GM04504 (cell line): ENCODE data around the gene FAH.
A peak's percentile ranks its signal among the peaks of the same experiment; 100 is the strongest.
"Not testable (repeated sequence)": the region's sequence is repeated elsewhere in the genome, so short reads cannot be mapped to it uniquely, and the experiment has no call there.

Experiments used
- DNase-seq: peaks from one replicate; pipeline ENCODE4 v3.0.0-alpha.2; 2012; ENCODE audit warnings: low read depth

Gene FAH

DNA sequence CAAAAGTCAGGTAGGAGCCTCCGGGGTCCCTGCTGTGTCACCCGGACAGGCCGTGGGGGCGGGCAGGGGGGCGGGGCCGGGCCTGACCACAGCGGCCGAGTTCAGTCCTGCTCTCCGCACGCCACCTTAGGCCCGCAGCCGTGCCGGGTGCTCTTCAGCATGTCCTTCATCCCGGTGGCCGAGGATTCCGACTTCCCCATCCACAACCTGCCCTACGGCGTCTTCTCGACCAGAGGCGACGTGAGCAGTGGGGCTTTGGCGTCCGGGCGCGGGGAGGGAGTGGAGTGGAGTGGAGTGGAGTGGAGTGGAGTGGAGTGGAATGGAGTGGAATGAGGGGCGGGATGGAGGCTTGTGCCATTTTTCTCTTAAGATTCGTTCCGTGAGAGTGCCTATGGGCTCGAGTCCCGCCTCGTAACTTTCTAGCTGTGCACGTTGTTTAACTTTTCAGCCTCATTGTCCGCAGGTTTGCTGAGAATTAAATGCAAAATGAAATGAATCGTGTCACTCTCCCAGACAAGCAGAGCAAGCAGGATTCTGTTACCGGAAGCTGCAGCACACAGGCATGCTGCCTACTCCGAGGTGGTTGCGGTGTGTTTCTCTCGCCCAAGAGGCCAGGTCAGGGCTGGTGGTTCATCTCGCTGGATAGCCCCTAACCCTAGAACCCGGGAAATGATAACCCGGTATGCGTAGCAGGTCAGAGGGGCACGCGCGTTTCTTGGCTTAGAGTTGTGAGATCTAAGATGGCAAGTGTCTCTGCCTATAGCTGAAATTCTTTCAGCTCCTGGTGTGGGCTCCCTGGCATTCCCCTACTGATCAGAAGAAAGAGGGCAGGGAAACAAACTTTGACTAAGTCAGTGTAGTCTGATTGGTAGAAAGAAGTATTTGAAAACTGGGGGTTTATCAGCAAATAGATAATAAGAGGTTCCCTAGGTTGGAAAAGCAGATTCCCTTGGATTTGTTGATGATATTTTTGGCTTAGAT is at the start of gene FAH:
TSS of gene FAH (plus strand) at position 104 of the 981 bp plus-strand sequence. CDS start at position 160, 56 bp downstream.
- peak; percentile 35 for DNase-seq

DNA sequence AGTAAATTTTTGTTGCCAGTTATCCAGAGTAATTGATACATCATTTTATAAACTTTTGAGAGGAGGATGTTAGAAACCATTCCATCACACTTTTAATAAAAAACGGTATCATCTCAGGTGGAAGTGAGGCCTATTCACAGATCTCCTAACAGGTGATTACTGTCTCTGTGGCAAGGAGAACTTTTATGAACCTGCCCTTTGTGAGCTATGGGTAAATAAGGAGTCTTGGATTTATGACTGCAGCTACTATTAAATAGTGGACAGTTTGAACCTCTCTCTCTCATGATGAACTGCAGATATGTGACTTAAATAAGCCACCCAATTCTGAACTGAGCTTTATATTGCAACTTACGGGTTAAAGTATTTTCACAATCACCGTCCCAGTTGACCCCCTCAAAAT is 47.6 kb upstream of the FAH start:
- DNase-seq, result no peak

DNA sequence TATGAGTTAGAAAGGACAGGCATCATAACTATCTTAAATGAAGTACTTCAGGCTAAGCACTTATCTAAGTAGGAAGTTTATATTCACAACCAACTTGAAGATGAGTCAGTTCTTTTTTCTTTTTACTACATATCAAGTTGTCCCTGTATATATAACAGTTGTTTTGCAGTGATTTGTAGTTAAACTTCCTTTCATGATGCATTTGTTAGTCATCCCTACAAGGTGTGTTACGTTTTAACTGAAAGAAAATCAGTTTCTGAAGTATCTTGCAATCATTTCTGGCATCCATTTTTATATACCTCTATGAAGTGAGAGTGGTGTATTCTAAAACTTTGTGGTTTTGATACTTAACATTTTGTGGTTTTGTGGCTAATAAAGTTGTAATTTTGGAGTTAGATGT is 47.2 kb upstream of the FAH start:
- peak; percentile 27 for DNase-seq

DNA sequence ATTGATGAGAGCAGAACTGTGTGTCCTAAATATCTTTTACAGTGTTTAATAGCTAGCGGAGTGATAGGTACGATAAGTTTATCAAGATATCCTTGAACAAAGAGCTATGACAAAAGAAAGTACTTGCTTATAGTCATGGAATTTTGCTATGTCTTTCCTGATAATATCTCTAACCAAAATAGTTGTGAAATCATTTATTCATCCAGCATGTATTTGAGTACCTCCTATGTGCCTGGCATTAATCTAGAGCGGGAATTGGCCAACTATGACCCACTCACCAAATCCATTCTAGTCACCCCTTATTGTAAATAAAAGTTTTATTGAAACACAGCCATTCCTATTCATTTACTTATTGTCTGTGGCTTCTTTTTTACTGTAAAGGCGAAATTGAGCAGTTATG is 46.7 kb upstream of the FAH start:
- DNase-seq, result no peak

DNA sequence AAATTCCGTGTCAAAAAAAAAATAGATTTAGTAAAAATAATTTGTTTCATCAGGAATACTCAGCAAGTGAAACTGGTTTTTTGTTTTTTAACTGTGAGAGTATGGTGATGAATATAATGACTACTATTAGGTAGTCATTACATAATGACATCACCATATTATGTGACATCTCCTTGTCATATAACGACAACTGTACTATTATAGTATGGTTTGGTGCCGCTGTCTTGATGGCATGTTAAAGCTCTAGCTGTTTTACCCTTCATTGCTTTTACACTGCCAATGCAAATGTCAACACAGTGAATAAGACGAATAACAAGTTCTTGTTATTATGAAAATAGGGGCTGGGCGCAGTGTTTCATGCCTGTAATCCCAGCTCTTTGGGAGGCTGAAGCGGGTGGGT is 45.6 kb upstream of the FAH start:
- DNase-seq, result no peak

DNA sequence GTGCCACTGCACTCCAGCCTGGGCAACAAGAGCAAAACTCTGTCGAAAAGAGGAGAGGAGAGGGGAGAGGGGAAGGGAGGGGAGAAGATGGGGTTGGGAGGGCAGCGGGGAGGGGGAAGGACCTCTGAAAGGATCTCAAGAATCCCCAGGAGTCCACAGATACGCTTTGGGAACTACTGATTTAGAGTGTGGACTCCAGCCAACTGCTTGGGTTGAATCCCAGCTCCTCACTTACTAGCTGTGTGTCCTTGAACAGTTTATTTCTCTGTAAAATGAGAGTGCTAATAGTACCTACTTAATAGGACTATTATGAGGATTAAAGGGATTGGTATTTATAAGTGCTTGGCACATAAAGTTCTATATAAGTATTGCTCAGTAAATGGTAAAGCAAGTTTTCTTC is 45.0 kb upstream of the FAH start:
- DNase-seq, result no peak

DNA sequence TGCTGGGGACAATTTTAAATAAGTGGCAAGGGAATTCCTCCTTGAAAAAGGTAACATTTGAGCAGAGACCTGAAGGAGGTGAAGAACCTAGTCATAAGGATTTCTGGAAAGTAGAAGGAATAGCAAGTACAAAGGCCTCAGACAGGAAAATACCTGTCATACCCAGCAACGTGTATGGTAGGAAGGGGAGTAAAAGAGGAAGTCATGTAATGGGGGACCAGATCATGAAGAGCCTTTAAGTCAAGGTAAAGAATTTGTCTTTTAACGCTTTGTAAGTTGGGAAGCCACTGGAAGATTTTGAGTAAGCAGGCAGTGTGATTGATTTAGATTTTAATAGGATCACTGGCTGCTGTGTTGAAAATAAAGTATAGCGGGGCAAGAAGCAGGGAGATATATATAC is 43.4 kb upstream of the FAH start:
- no peak for DNase-seq

DNA sequence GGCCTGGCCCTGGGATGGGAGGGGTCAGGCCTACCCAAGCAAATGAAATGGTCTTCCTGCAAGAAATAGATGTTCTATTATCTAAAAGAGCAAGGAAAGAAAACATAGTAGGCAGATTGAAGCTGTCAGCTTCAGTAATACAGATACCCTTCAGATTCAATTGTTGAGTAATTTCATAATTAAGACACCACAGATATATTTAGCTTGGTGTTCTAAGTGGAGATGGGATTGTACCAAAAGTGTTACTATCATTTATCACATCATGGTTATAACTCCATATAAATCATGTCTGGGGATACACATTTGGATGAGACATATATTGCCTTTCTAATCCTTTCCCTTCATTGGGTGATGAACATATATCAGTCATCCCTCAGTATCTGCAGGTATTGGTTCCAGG is 41.9 kb upstream of the FAH start:
- DNase-seq, result no peak

DNA sequence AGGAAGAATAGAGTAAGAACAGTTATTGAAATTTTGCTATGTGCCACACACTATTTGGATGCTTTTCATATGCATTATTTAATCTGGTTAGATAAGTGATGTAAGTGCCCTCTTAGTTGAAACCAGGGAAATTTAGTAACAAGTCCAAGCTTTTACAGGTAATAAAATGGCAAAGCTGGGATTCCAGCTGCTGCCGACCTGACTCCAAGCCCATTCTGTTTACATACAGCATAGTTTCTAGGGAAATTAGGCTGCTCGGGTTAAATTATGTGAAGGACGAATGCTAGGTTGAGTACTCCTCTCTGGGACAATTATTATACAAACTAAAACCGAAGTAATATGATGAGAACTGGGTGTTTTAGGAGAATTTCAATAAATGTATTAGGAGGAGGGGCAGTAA is 38.7 kb upstream of the FAH start:
- DNase-seq, result no peak

DNA sequence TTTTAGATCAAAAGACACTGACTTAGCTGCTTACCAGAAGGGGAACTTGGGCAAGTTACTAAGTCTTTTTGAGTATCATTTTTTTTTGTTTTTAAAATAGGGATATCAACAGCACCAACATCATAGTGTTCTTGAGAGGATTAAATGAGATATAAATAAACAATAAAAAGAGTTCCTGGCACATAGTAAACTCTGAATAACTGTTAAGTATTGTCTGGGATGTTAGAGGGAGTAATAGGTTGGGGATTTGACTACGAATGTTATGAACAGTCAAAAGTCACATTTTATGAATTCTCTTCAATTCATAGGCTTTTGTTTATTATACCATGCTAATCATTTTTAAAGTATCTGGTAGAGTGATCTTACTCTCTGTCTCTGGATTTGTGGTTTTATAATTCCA is 37.8 kb upstream of the FAH start:
- no peak for DNase-seq

DNA sequence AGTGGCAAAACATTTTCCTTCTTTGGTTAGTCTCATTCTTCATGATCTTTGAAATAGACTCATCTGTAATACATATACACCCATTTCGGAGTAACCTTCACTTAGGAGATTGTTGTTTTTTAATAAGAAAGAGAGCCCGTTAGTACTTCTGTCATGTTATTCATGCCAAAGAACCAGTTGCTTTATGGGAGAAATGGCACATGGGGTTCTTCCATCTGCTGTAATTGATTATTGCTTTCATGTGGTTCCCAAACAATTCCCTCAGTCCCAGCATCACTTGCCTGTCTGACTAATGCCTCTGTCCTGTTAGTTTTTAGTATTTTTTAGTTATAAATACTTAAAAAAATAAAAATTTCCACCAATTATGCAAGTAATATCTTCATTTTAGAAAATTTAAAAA is 33.8 kb upstream of the FAH start:
- no peak for DNase-seq

DNA sequence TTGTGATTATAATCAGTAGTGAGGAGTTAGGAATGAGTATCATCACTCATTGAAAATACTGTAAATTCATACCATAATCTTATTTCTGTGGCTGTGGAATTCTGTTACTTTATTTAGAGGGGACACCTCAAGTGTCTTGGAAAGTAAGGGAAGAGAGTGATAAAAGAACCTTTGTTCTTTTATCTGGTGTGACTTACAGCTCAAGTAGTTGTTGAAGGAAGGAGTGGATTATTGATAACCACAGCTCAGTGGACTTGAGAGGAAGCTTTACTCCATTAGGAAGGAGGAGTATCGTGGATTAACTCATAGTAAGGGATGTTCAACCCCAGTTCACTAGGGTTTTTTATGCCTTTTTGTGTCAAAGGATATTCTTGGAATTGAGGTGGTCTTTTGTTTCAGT is 32.2 kb upstream of the FAH start:
- no peak for DNase-seq

DNA sequence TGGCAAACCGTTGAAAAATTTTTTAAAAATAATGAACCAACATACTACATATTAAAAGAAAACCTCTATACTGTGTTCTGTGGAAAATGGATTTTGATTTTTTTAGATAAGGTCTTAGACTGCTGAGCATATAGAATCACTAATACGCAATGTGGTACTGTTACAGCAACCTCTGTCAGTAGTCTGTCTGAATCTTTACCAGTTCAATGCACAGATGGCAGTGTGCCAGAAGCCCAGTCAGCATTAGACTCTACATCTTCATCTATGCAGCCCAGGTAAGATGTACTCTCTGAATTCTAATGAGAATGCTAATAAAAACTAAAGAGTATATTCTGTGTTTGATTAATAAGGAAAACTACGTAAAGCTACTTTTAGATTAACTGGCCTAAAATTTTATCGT is 31.3 kb upstream of the FAH start:
- no peak for DNase-seq

DNA sequence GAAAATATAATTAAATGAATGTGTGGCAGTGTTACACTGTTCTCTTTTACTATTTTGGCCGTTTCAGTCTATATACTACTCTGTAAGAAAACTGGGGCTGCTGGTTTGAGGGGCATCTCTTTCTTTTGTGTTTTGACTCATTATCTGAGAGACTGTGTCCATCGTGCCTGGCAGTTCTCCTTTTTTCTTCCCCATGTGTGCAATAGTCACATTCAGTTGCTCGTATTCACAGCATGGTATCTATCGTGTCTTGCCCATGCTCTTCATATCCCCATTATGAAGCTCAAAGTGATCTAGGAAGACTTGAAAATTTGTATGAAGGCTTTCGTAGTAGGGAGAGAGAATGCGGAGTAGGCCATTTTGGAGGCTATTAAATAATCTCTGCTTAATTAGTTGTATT is 29.8 kb upstream of the FAH start:
- no peak for DNase-seq

DNA sequence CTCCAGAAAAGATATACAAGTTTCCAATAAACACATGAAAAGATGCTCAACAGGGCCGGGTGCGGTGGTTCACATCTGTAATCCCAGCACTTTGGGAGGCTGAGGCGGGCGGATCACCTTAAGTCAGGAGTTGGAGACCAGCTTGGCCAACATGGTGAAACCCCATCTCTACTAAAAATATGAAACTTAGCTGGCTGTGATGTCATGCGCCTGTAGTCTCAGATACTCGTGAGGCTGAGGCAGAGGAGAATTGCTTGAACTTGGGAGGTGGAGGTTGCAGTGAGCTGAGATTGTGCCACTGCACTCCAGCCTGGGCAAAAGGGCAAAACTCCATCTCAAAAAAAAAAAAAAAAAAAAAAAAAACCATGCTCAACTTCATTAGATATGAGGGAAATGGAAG is 25.5 kb upstream of the FAH start:
- not testable (repeated sequence) for DNase-seq

DNA sequence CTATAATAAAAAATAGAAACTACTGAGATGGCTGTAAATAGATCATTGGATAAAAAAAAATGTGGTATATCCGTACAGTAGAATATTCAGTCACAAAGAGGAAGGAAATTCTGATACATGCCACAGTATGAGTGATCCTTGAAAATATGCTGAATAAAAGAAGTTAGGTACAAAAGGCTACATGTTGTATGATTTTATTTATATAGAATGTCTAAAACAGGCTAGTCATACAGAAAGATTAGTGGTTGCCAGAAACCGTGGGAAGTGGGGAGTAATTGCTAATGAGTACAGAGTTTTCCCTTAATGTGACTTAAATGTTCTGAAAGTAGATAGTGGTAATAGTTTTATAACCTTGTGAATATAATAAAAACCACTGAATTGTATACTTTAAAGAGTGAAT is 24.9 kb upstream of the FAH start:
- no peak for DNase-seq

DNA sequence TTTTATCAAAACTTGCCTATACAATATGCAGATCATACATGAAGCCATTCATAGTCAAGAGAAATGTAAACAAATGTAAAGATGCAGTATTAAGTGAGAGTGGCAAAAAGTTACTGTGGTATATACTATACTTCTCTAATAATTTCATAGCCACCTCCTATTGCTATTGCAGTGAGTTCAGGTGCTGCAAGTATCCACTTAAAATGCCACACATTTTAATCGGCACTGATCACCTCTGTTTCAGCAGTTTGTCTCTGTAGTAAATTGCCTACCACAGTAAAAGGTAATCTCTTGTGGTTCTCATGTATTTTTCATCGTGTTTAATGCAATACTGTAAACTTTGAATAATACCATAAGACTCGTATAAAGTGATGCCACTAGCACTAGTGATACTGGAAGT is 20.4 kb upstream of the FAH start:
- no peak for DNase-seq

DNA sequence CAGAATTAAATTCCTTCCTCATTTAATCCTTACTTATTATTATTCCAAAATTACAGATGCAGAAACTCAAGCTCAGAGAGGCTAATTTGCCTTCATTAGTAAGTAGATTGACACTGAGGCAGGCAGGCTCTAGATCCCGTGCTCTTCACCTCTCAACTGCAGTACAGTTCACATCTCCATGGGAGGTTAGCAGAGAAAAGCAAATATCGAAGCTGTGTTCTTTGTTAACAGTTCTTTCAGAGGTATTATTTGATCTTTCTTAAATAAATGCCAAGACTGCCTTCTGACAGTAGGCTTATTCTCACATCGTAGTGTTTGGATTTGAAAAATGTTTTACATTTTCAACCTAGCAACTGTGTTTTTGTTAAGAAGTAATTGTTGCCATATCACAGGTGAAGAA is 15.9 kb upstream of the FAH start:
- DNase-seq, result no peak

DNA sequence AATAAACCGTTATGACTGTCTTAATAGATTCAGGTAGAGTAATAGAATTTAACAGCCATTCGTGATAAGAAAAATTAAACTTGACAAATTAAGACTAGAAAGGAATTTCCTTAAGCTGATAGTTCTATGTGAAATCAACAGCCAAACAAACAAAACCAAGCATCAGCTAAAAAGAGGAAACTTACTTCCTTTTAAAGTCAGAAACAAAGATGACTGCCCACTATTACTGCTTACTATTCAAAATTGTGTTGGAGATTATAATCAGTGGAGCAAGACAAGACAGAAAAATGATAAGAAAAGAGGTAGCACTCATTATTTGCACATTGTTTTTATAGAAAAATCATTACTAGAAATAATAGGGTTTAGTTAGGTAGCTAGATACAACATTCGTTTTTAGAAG is 13.8 kb upstream of the FAH start:
- DNase-seq, result no peak

DNA sequence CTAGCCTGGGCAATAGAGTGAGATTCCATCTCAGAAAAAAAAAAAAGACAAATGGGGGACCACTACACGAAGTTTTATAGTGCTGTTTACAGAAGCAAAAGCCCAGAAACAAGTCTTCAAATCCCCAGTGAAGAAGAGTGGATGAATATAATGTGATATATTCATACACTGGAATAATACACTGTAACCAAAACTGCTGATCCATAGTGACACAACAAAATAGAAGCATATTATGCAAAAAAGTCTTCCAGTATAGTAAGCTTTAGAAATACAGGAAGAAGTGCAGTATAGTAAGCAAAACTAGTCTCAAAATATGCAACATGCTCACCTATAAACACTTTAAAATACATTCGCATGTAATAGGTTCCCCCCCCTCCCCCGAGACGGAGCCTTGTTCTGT is 11.9 kb upstream of the FAH start:
- DNase-seq, result no peak

DNA sequence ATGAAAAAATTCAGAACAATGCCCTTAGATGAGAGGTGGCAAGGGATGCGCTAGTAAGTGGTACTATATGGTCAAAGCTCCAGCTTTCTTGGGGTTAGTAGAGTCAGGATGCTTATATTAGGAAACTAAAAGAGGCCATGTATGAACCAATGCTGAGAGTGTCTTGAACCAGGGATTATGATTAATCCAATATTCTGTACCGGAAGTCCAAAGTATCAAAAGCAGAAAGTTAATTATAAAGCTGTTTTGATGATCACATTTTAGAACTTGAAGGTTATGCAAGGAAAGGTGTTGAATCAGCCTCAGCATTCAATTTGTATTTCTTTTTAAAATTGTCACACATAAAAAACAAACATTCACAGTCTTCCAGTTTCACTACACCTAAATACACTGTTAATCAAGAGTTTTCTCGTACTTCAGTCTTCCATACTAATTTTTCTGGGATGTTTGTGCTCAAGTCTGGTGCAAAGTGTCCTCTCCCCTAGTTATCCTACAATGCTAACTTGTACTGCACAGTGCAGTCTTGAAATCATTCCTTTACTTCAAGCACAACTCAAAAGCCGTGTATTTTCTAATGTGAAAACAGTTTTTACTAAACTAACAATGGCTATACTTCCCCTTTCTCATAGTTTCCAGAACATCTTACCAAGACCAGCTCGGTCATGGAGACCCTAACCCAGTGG is 10.7 kb upstream of the FAH start:
- no peak for DNase-seq

DNA sequence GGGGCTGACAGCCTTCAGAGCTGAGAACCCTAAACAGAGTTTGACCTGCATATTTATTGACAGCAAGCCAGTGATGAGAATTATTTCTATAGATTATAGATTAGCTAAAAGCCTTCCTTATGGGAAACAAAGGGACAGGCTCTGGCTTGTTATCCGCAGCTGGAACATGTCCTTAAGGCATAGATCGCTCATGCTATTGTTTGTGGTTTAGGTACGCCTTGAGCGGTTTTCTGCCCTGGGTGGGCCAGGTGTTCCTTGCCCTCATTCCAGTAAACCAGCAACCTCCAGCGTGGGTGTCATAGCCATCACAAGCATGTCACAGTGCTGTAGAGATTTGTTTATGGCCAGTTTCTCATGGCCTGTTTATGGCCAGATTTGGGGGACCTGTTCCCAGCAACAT is 10.2 kb upstream of the FAH start:
- DNase-seq, result no peak

DNA sequence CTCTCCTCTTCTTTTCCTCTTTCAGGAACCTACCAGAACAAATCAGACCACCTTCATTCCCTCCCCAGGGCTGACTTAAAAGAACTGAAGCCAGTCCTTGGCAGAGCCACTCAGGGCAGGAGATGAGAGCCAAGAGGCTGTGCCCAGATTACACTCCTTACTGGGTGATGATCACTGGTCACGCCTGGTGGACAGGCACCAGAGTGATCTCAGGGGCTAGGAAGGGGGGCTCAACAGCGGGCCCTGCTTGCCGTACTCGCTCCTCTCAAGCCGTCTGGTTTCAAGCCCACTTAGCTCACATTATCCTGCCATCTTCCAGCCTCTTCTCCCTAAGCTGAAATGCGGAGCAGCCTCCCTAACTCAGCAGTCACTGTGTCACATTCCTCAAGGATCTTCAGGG is 1.7 kb upstream of the FAH start:
- DNase-seq, result no peak

DNA sequence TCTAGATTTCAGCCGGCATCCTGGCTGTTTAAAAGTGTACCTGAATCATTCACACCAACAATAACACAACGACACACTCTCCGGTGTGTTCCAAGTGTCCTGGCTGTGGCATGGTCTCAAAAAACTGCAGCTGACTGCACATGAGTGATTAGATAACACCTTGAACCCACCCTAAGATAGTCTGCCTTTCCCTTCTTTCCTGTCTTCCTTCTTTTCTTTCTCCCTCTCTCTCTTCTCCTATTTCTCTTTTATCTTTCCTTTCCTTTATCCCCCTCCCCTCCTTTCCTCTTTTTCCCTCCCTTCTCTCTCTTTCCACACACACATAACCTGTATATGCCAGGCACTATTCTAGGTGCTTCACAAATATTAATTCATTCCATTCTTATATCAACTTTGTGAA is 1.2 kb upstream of the FAH start:
- no peak for DNase-seq
